Endothelial cell (in vitro differentiated cells): ENCODE data around the gene CD163L1. TPM values are rescaled to one million over a fixed set of nuclear protein-coding genes. Genes with fewer than 3 reads are reported as not detected.

Experiments used
- DNase-seq: peaks from one replicate; pipeline ENCODE4 v3.0.0; 2021; ENCODE audit warnings: low spot score
- H3K27ac Mint-ChIP-seq: one replicate; pipeline ENCODE4 v1.8.0; 2021; ENCODE audit warnings: mixed read lengths, inconsistent platforms; ENCODE audit not compliant: unreplicated experiment
- H3K27me3 Mint-ChIP-seq: one replicate; pipeline ENCODE4 v1.8.0; 2021; ENCODE audit warnings: mild to moderate bottlenecking, moderate library complexity, mixed read lengths, inconsistent platforms; ENCODE audit not compliant: unreplicated experiment
- H3K36me3 Mint-ChIP-seq: one replicate; pipeline ENCODE4 v1.8.0; 2021; ENCODE audit warnings: mild to moderate bottlenecking, low read depth, mixed read lengths, inconsistent platforms; ENCODE audit not compliant: unreplicated experiment
- H3K4me1 Mint-ChIP-seq: one replicate; pipeline ENCODE4 v1.8.0; 2021; ENCODE audit warnings: mild to moderate bottlenecking, mixed read lengths, inconsistent platforms; ENCODE audit not compliant: unreplicated experiment
- H3K4me3 Mint-ChIP-seq: one replicate; pipeline ENCODE4 v1.8.0; 2021; ENCODE audit warnings: mild to moderate bottlenecking, mixed read lengths, inconsistent platforms; ENCODE audit not compliant: unreplicated experiment
- H3K9me3 Mint-ChIP-seq: one replicate; pipeline ENCODE4 v1.8.0; 2021; ENCODE audit warnings: mixed read lengths, inconsistent platforms; ENCODE audit not compliant: unreplicated experiment
- total RNA-seq: library from RNA; stranded (reverse); fragmentation: NEBNext Ultra II Directional; extraction: Animal tissue kit (Norgen Biotek cat#: 25700); gene quantifications from one replicate; pipeline ENCODE4 v1.2.1, GENCODE V29; 2021; ENCODE audit not compliant: unreplicated experiment
- TF ChIP-seq, protein P1 (sequence below): fragments of 200-600 bp; sonication (generic); IDR thresholded peaks from one replicate; pipeline ENCODE4 v1.5.0; 2021; ENCODE audit warnings: antibody characterized with exemption; ENCODE audit not compliant: unreplicated experiment

The CD163L1 gene
- total RNA-seq, 1 donor from 2014 or later: 0.69 TPM

DNA sequence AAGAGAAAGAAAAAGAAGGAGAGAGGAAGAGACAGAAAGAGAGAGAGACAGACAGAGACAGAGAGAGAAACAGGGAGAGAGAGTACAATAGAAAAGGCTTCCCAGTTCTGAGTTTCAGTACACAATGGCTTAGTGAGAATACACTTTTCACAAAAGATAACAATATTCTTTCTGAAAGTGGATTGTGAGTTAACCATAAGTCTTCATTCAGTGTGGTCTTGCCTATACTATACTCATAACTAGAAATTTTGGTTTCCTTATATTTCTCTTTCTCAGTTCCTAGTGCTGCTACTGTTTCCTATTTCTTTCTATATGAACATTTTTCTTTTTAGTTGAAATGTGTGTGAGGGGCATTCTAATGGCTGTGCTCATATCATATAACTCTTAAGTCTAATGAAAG is 9.3 kb downstream of the CD163L1 start:
- Mint-ChIP-seq H3K4me1 (peaks cover 2% of the 10 kb centered on the region), H3K9me3 (no peaks in the 10 kb centered on the region), H3K4me3 (no peak overlapping the region), H3K27me3 (no peaks in the 10 kb centered on the region), H3K27ac (no peak overlapping the region), H3K36me3 (peaks cover 2% of the 10 kb centered on the region)
- TF ChIP-seq, protein P1, sequence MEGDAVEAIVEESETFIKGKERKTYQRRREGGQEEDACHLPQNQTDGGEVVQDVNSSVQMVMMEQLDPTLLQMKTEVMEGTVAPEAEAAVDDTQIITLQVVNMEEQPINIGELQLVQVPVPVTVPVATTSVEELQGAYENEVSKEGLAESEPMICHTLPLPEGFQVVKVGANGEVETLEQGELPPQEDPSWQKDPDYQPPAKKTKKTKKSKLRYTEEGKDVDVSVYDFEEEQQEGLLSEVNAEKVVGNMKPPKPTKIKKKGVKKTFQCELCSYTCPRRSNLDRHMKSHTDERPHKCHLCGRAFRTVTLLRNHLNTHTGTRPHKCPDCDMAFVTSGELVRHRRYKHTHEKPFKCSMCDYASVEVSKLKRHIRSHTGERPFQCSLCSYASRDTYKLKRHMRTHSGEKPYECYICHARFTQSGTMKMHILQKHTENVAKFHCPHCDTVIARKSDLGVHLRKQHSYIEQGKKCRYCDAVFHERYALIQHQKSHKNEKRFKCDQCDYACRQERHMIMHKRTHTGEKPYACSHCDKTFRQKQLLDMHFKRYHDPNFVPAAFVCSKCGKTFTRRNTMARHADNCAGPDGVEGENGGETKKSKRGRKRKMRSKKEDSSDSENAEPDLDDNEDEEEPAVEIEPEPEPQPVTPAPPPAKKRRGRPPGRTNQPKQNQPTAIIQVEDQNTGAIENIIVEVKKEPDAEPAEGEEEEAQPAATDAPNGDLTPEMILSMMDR: no peak
- DNase-seq: no peak

DNA sequence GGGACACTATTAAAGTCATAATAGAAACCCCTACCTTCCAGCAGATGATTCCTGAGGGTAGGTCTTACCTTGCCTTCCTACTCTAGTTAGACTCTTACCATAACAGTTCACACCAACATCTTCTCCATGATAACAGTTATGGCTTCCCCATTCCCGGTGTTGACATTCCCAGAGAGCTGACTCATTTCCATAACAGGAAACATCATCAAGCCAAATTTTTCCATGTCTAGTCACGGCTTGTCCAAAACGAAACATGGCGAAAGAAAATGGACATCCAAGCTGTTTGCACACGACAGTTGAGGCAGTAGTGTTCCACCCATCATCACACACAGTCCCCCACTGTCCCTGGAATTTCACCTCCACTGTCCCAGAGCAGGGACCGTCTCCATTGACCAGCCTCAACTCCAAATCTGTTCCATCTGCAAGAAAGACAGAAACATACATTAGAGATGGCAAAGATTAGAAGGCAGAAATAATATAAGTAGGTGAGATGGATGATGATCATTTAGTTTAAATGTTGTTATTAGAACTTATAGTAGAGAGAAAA is 10.6 kb downstream of the CD163L1 start:
- H3K4me3 Mint-ChIP-seq: no peak overlapping the region
- H3K27me3 Mint-ChIP-seq: no peaks in the 10 kb centered on the region
- H3K9me3 Mint-ChIP-seq: no peaks in the 10 kb centered on the region
- no peaks in the 10 kb centered on the region for H3K4me1 Mint-ChIP-seq
- no peak for DNase-seq
- no peaks in the 10 kb centered on the region for H3K36me3 Mint-ChIP-seq
- no peak overlapping the region for H3K27ac Mint-ChIP-seq
- TF ChIP-seq, protein P1: no peak

DNA sequence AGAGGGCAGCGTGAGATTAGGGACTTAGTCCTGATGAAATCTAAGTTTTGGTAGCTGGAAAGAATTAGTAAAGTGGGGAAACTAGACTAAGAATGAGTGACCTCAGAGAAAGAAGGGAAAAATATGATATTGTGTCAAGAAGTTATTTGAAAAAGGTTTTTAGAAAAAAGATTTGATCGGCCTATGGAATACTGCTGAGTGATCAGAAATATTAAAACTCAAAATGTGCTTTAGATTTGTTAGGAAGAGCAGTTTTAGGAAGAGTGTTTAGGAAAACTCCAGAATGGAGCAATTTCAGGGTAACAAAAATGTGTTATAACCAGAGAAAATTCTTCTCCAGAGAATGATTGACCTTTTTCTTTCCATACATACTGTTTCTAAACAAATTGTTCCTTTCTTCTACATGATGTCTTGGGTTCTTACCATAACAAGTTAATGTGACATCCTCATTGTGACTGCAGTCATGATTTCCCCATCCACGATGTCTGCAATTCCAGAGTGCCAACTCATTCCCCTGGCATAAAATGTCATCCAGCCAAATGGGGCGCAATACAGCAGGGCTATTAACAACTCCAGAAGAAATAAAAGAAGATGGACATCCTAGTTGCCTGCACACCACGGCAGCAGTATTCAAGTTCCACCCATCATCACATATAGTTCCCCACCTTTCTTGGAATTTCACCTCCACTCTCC is 11.8 kb downstream of the CD163L1 start:
- Mint-ChIP-seq H3K9me3 (no peaks in the 10 kb centered on the region), H3K36me3 (no peaks in the 10 kb centered on the region), H3K4me1 (no peaks in the 10 kb centered on the region), H3K27ac (no peak overlapping the region), H3K27me3 (no peaks in the 10 kb centered on the region), H3K4me3 (no peak overlapping the region)
- DNase-seq: no peak
- TF ChIP-seq, protein P1: no peak

DNA sequence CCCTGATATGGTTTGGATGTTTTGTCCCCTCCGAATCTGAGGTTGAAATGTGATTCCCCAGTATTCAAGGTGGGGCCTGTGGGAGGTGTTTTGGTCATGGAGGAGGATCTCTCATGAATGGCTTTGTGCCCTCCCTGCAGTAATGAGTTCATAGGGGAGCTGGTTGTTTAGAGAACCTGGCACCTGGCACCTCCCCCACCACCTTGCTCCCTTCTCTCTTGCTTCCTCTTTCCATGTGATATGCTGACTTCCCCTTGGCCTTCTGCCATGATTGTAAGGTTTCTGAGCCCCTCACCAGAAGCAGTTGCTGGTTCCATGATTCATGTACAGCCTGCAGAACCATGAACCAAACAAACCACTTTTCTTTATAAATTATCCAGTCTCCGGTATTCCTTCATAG is 32.6 kb downstream of the CD163L1 start:
- no peaks in the 10 kb centered on the region for H3K36me3 Mint-ChIP-seq
- H3K4me1 Mint-ChIP-seq: no peaks in the 10 kb centered on the region
- DNase-seq: no peak
- TF ChIP-seq, protein P1: no peak
- peaks cover 2% of the 10 kb centered on the region for H3K27me3 Mint-ChIP-seq
- H3K4me3 Mint-ChIP-seq: no peak overlapping the region
- no peaks in the 10 kb centered on the region for H3K9me3 Mint-ChIP-seq
- H3K27ac Mint-ChIP-seq: no peak overlapping the region

DNA sequence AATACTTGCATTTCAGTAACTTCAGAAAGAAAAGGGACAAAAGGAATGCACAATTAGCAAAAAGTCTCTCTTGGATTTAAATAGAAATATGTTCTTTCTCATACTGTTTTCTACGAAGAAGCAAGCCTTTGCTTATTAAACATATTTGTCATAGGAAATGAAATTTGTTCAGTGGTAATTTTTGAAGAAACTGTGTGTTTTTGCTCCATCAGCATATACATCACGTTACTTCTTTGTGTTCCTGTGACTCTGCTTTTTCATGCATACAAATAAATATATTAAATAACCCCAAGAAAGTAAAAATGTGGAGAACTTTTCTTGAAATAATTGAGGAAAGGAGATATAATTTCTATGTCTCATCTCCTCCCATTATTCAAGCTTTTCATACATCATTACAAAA is 39.7 kb downstream of the CD163L1 start:
- TF ChIP-seq, protein P1: no peak
- no peaks in the 10 kb centered on the region for H3K9me3 Mint-ChIP-seq
- no peak overlapping the region for H3K4me3 Mint-ChIP-seq
- no peak overlapping the region for H3K27ac Mint-ChIP-seq
- no peaks in the 10 kb centered on the region for H3K4me1 Mint-ChIP-seq
- H3K36me3 Mint-ChIP-seq: no peaks in the 10 kb centered on the region
- no peak for DNase-seq
- no peaks in the 10 kb centered on the region for H3K27me3 Mint-ChIP-seq
